ENCODE data around the gene PDE3B.
"Not testable (repeated sequence)": the region's sequence is repeated elsewhere in the genome, so short reads cannot be mapped to it uniquely, and the experiment has no call there.

PDE3B gene

GRCh38 chr11:14641801-14642200 lies 1.8 kb upstream of the PDE3B start:
- no peak for DNase-seq

- no peak for DNase-seq
These were observed 1.2 kb upstream of the PDE3B start for GRCh38 chr11:14642453-14642852.

- peak in 3 of 4 experiments; percentile 16 to 31 (median 18) for DNase-seq
These were observed 519 bp upstream of the PDE3B start for GRCh38 chr11:14642873-14643696.

- peak; percentile 31 to 75 (median 64) for DNase-seq
These were observed 816 bp downstream of the PDE3B start for GRCh38 chr11:14644226-14645014.

GRCh38 chr11:14645015-14645912 lies 1.7 kb downstream of the PDE3B start:
- DNase-seq, result peak in 3 of 4 experiments; percentile 47 to 82 (median 69)

GRCh38 chr11:14645985-14646900 lies 2.6 kb downstream of the PDE3B start:
- DNase-seq, result peak in 2 of 4 experiments; percentile 44 to 46

GRCh38 chr11:14650064-14650463 lies 6.5 kb downstream of the PDE3B start:
- no peak for DNase-seq

GRCh38 chr11:14653090-14653489 lies 9.5 kb downstream of the PDE3B start:
- DNase-seq, result no peak

- no peak for DNase-seq
These were observed 11.8 kb downstream of the PDE3B start for GRCh38 chr11:14655435-14655834.

- DNase-seq, result no peak
These were observed 13.2 kb downstream of the PDE3B start for GRCh38 chr11:14656536-14657457.

- DNase-seq, result no peak
These were observed 14.2 kb downstream of the PDE3B start for GRCh38 chr11:14657841-14658240.

GRCh38 chr11:14664926-14665325 lies 21.3 kb downstream of the PDE3B start:
- DNase-seq, result not testable (repeated sequence)

- DNase-seq, result not testable (repeated sequence)
These were observed 23.7 kb downstream of the PDE3B start for GRCh38 chr11:14667329-14667728.

GRCh38 chr11:14668731-14669301 lies 25.2 kb downstream of the PDE3B start:
- no peak for DNase-seq

- DNase-seq, result no peak
These were observed 25.9 kb downstream of the PDE3B start for GRCh38 chr11:14669499-14669898.

GRCh38 chr11:14669958-14670357 lies 26.4 kb downstream of the PDE3B start:
- no peak for DNase-seq

- peak in 1 of 4 experiments; percentile 10 for DNase-seq
These were observed 29.0 kb downstream of the PDE3B start for GRCh38 chr11:14672635-14673034.

- no peak for DNase-seq
These were observed 29.8 kb downstream of the PDE3B start for GRCh38 chr11:14673421-14673820.

- peak in 3 of 4 experiments; percentile 27 to 39 (median 28) for DNase-seq
These were observed 30.3 kb downstream of the PDE3B start for GRCh38 chr11:14673824-14674405.
